GM19468 (cell line): ENCODE measurements around the gene ERG.

Source experiments
- ATAC-seq: cut with Tn5 transposase; IDR thresholded peaks from one replicate; pipeline ENCODE4 v1.9.1; 2021; ENCODE audit warnings: mild to moderate bottlenecking, moderate library complexity, moderate number of reproducible peaks; ENCODE audit not compliant: unreplicated experiment; ENCODE audit errors: extremely low read depth

The ERG gene

DNA sequence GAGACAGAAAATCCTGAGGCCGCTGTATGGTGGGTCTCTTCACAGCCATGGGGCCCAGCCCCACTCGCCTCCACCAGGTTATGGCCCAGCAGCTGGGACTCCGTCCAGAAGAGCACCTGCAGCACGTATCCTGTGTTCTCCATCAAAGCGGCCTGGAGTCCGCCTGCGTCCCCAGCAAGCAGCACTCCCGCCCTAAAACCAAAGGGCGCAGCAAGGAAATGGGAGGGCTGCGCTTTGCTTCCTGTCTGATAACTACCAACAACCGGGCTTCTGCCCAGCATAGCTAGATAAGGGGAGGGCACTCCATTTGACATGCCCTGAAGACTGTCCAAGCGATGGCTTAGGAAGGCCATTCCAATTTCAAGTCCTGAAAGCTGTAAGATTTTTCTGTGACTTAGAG is 121.6 kb downstream of the ERG start:
- ATAC-seq, result no peak

- ATAC-seq, result no peak
Measured at GRCh38 chr21:38376235-38376634, 122.0 kb downstream of the ERG start.

GRCh38 chr21:38367646-38368045 is 130.6 kb downstream of the ERG start:
- no peak for ATAC-seq

- ATAC-seq, result no peak
Measured at GRCh38 chr21:38365521-38365920, 132.8 kb downstream of the ERG start.

- no peak for ATAC-seq
Measured at GRCh38 chr21:38363693-38364092, 134.6 kb downstream of the ERG start.

DNA sequence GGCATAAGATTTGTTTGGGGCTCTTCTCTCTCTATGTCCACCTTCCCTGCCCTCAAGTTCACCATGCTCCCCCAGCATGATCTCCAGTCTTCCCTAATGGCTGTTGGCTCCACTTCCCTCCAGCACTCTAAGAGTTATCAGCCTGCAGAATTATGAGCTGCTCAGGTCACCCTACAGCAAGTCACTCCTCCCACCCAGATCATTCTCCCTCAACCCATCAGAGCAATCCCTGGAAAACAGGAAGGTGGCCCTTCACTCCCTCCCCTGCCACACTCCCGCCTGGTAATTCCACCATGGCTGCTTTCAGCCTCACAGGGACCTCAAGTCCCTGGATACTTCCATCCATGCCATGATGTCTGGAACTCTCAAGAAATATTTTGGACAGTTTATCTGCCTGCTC is 137.0 kb downstream of the ERG start:
- ATAC-seq, result no peak

- ATAC-seq, result no peak
Measured at GRCh38 chr21:38359835-38360234, 138.4 kb downstream of the ERG start.

- ATAC-seq, result no peak
Measured at GRCh38 chr21:38359090-38359489, 139.2 kb downstream of the ERG start.

- ATAC-seq, result no peak
Measured at GRCh38 chr21:38358666-38359065, 139.6 kb downstream of the ERG start.

GRCh38 chr21:38358098-38358497 is 140.2 kb downstream of the ERG start:
- ATAC-seq, result no peak

- ATAC-seq, result no peak
Measured at GRCh38 chr21:38356883-38357625, 141.2 kb downstream of the ERG start.

DNA sequence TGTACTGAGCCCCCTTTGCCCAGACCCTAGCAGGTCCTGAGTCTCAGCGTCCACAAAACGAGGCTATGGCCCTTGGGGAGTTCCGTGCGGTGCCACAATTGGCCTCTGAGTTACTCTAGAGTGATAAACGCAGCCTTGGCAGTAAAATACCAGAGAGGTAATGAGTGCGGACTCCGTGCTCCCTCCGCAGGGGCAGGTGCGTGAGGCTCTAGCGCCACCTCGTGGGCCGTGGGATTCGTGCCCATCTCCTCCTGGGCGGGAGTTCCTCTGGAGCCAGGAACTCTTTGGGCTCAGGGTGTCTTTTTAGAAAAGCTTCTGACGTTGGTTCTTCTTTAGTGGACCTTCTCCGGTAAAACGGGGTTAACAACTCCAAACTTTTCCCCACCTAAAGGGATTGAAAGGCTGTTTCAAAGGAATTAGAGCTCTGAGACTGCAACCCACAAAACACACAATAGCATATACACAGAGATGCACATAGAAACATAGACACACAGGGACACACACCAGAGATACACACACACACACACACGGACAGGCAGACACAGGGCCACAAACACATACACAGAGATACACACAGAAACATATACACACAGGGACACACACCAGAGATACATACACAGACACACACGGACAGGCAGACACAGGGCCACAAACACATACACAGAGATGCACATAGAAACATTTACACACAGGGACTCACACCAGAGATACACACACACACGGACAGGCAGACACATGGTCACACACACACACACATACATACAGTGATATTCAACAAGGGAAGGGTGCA is 142.1 kb downstream of the ERG start:
- ATAC-seq, result no peak

DNA sequence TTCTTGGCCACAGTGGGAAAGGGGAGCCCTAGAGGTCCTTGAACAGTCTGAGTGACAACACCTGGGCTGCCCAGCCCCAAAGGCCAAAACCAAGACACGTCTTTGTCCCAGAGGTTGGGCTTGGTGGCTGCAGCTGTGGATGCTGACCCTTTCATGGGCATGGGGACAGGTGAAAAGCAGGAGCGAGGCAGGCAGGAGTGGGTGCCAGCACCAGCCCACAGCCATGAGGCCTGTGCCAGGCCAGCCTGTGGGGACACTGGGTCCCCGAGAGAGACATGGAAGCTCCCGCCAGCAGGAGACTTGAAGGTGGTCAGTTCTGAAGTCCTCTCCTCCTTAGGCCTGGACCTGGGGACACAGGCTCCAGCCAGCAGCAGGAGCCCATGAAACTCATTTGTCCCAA is 142.9 kb downstream of the ERG start:
- ATAC-seq, result no peak

DNA sequence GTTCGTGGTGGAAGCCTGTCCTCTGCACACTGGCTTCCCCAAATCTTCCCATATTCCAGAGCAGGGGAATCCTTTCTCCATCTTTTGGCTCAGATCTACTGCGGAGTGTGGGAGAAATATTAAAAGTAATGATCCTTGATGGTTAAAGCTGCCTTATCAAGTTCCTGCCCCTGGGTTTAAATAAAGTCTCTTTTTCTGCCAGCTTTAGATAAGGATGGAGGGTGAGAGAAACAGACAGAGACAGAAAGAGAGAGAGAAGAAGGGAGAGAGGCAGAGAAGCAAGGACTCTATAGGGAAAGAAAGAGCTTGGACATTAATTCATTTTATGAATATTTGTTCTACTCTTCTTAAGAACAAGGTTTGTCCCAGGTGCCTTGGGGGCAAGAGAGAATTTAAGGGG is 143.5 kb downstream of the ERG start:
- ATAC-seq, result no peak

GRCh38 chr21:38354231-38354630 is 144.0 kb downstream of the ERG start:
- no peak for ATAC-seq

DNA sequence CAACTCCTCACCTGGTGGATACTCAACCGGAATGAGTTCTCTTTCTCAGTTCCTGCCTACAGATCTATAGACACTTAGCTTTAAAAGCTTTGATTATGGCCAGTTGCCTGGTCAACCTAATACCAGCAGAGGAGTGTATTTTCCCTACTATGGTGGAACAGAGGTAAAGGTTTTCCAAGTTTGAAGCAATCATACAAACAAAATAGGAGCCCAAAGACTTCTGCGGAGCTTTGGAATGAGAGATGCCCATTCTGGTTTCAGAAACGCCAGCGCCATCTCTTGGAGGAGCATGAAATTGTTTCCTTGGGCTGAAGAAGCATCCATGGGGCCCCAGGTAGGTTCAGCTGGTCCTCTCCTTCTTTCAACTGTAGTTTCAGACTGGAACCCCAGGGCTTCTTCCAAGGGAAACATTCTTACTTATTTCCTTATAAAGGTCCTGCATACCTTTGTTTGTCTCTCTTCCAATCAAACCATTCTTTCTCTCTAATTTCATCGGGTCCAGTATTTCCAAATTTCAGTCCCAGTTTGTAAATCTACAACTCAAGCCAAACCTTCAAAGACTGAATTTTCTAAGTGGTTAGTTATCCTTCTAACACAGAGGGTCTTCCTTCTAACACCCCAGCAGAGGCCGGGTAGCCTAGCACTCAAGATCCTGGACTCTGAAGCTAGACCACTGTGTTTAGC is 145.6 kb downstream of the ERG start:
- no peak for ATAC-seq

DNA sequence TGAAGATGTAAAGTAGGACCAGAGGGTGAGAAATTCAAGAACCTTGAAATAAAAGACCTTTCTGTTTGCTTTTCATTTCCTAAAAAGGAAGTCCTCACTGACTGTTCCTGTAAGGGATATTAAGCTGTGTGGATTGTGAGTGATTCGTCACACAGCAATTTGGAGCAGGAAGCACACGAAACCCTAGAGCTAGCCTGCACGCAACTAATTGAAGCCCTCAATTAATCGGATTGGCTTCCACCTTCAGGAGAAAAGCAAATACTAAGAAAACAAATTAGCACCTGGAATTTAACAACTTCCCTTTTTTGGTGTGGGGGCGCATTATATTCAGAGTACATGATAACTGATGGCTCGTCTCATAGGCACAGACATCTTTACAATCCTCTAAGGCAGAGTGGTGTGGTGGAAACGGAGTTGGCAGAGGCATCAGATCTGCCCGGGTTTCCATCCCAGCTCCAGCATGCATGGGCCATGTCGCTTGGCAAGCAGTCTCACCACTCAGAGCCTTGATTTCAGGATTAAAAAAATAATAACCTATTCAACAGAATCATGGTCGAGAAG is 146.2 kb downstream of the ERG start:
- no peak for ATAC-seq

DNA sequence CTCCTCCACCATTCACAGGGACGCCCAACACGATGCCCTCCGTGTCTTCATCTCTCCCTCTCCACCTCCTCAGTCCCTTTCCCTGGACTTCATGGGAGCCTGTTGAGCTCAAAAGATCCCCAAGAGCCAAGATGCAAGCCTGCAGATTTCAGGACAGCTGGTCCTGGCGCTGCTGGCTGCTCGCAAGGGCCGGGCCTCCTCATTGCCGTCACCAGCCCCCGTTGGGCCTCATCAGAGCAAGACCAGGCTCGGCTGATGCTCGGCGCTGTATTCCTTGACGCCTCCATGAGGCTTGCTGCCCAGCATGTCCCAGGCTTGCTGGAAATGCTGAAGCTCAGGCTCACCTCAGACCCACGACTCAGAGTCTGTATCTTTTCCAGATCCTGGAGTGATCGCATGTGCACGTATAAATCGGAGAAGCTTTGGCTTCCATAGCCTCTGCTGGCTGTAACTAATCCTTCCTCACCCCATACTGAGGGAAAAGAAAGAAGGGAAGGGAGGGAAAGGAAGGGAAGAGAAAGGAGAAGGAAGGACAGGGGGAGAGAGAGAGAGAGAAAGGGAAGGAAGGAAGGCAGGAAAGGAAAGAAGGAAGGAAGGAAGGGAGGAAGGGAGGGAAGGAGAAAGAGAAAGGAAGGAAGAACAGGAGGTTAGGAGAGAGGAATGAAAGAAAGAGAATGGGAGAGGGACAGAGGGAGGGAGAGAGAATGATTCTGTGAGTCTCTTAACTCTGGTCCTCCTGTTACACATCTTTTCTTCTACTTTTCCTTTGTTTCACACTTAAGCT is 146.9 kb downstream of the ERG start:
- ATAC-seq, result no peak

DNA sequence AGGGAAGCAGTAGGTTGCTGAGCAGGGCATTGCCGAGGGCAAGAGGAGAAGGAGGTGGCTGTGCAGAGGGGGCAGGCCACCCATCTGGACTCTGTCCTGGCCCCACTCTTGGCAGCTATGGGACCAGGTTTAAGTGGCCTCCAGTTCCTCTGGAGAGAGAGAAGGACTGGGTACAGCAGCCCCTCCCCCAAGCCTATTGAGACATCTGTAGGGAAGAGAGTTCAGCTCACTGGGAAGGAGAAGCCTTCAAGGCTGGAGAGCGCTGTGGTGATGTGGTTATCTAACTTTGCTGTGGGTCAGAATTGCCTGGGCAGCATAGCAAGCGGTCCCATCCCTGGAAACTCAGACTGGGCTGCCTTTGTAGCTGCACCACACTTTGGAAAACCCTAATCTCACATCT is 147.6 kb downstream of the ERG start:
- no peak for ATAC-seq

DNA sequence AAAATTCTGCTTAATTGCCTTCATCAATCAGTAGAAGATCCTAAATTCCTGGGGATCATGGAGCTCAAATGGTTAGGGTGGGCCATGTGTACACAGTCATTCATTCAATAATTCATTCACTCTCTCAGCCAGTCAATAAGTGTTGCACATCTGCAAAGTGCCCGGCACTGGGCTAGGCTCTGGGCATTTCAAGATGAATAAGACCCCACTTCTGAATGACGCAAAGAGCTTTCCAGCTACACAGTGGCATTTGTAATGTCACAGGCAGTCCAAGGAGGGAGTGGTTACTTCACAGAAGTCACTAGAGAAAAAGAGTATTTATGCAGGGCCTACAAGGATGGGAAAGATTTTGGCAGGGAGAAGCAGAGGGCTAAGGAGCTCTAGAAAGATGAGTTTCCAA is 148.3 kb downstream of the ERG start:
- no peak for ATAC-seq
